NCI-H1417 (cell line): ENCODE data around the gene TENT5A.
"Not testable (repeated sequence)": the region's sequence is repeated elsewhere in the genome, so short reads cannot be mapped to it uniquely, and the experiment has no call there.

Experiments used
- DNase-seq, 3 experiments: peaks; one replicate each; lab custom pipeline; 2025; lab: John Stamatoyannopoulos, UW

The TENT5A gene

DNA sequence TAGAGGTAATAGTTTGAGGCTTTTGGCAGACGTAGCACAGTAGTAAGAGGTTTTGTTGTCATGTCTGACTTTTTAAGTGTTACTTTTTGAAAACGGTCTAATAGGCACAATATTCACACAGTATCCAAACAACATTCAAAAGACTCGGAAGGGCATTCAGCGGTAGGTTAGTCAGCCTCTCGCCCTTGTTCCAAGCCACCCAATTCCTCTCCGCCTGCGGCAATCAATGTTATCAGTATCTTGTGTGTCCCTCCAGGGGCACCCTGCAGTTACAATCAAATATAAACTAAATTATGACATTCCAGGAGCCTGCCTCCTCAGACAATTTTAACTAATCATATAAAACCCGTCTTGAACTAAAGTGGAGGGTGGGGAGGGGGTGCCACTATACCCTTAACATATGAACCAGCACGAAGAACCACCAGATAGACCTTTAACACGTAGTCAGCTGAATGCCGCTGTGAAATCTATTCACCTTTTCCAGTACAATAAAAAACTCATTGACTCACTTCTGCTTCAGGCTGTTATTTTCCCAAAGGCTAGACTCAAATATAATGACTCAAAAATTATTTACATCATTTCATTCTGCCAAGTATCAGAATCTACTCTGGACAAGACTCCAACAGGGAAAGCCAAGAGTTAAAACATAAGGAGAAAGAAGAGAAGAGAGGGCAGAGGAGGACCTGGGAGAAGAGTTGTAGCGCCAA, 1.6 kb downstream of the TENT5A start:
- peak in 2 of 3 experiments; percentile 57 to 77 for DNase-seq

DNA sequence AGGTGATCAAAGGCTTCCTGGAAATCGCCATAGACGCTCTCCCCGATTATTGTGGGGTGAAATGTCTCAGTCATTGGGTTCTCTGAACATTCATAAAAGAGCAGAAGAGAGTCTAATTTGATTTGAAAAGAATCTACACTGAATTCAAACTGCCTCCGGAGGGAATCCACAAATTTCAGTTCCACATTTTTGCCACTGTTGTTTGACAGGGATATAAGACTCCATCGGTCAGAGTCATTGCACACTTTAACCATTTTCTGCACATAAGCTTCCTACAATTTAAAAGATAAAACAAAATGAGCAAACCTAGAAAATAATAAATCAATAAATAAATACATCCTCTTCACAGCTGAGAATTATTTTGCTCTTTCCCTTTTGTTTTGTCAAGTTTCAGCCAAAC, 2.3 kb downstream of the TENT5A start:
- no peak for DNase-seq

GRCh38 chr6:81749707-81750106, 2.8 kb downstream of the TENT5A start:
- peak in 2 of 3 experiments; percentile 77 to 90 for DNase-seq

DNA sequence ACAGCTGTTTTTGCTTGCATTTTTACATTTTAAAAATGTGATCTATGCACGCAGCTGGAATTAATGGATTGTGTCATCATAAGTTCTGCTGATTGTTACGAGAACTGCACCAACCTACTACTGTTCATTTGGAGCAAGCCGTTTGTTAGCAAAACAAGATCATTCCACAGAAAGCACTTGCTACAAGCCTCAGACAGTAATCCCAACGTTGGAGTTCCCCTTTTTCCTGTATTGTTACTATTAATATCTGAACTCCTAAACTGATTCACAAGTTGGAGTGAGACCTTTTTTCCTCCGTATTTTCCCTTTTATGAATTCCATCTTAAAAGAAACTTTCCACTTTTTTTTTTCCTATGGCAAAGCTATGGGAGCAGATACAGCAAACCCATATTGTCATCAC, 3.5 kb downstream of the TENT5A start:
- peak in 1 of 3 experiments; percentile 70 for DNase-seq

- peak in 1 of 3 experiments; percentile 17 for DNase-seq
These were observed 5.2 kb downstream of the TENT5A start for GRCh38 chr6:81747327-81747726.

GRCh38 chr6:81744131-81744530, 8.3 kb downstream of the TENT5A start:
- DNase-seq: no peak

DNA sequence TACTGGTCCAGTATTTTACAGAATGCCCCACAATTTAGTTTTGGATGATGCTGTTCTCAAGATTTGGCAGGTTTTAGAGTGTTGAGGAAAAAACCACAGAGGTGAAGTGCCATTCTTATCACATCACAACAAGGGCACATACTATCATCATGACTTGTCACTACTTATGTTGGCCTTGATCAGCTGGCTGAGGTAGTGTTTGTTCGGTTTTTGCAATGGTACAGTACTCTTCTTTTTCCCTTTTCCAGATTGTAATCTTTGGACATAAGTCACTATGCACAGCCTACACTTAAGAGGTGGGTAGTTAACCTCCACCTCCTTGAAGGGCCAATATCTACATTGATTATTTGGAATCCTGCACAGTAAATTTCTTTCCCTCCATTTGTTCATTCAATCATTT, 8.8 kb downstream of the TENT5A start:
- DNase-seq: no peak

DNA sequence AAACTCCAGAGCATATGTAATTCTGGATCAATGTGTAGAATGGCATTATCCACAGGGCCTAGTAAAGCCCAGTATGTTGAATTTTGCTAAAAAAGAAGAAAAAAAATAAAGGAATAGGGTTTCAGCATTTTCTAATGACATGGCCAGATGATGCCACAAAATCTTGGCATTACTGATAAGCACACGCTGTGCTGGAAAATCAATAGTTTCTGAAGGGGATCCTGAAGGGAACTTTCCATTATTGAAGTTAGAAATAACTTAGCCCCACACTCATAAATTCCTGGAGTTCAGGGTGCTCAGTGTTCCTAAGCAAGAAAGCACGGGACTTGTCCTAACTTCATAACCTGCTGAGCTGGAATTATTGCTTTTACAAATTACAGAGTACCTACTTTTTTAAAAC, 10.8 kb downstream of the TENT5A start:
- DNase-seq: no peak

- DNase-seq: not testable (repeated sequence)
These were observed 11.9 kb downstream of the TENT5A start for GRCh38 chr6:81740591-81740990.

DNA sequence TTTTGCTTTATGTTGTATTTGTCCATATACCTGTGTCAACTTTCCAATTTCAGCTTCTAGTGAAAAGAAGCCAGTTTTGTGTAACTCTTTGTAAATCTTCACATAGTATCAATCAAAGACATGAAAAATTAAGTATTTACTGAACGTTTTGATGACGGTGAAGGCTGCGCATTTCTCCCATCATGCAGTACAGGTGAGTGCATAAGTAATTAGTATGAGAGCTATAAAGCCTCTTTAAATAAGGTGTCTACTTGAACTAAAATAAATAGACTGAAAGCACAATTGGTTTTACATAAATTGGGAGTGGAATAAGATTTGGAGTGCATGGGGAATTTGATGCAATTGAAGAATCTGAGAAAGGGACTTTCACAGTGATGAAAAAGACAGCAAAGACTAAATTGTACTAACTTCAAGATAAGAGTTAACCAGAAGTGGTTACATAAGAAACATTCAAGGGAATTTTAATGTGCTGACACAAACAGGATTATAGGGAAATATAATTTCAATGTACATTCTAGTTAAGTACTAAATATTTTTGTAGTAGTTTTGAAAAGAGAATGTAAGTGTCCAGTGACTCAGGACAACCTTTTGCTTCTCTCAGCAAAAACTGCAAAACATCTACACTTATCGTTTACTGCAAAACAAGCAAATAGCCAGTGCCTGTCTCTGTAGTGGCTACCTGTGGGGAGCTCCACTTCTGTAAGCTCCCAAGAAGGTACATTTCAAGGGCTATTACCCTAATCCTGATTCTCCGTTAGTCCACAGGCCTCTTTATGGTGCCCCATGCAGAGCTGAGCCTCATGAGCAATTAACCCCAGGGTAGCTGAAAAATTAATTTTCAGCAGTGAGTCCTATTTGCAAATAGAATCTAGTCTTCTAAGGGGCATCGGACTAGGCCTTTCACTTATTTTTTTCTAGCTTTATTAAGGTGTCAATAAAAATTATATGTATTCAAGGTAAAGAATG, 13.0 kb downstream of the TENT5A start:
- DNase-seq: peak; percentile 5 to 82 (median 44)

GRCh38 chr6:81736428-81736827, 16.1 kb downstream of the TENT5A start:
- peak in 1 of 3 experiments; percentile 45 for DNase-seq

- DNase-seq: no peak
These were observed 16.6 kb downstream of the TENT5A start for GRCh38 chr6:81735756-81736380.

- no peak for DNase-seq
These were observed 17.9 kb downstream of the TENT5A start for GRCh38 chr6:81734500-81735150.

DNA sequence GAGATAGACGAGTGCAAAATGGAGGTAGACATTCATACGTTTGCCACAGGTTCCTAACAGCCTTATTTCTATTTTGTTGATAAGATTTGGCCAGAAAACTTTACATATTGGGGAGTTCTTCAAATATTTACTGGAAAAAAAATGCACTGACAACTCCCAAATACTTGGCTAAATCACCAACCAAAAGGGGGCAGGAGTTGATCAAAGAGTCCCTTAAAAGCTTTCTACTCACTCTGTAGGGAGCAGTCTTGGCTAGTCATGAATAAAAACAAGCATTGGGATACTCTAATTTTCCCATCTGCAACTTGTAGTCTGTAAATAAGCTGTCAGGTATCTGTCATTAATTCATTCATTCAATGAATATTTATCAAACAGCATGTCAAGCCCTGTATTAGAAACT, 18.4 kb downstream of the TENT5A start:
- DNase-seq: peak in 1 of 3 experiments; percentile 12

DNA sequence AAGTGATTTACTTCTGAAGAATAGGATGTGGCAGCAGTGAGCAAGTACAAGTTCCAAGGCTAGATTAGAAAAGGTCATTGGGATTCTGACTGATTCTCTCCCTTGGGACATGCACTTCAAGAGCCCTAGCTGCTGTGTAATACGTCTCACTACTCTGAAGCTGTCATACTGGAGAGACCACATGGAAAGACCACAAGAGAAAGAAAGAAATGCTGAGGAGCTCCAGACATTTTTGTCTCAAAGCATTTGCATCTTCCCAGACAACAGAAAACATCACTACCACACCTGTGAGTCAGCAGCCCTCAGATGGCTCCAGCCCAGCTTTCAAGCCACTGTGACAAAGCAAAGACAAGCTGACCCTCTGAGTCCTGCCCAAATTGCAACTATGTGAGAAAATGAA, 20.7 kb downstream of the TENT5A start:
- peak in 1 of 3 experiments; percentile 4 for DNase-seq

GRCh38 chr6:81727876-81728517, 24.5 kb downstream of the TENT5A start:
- no peak for DNase-seq

GRCh38 chr6:81725127-81725526, 27.4 kb downstream of the TENT5A start:
- no peak for DNase-seq

DNA sequence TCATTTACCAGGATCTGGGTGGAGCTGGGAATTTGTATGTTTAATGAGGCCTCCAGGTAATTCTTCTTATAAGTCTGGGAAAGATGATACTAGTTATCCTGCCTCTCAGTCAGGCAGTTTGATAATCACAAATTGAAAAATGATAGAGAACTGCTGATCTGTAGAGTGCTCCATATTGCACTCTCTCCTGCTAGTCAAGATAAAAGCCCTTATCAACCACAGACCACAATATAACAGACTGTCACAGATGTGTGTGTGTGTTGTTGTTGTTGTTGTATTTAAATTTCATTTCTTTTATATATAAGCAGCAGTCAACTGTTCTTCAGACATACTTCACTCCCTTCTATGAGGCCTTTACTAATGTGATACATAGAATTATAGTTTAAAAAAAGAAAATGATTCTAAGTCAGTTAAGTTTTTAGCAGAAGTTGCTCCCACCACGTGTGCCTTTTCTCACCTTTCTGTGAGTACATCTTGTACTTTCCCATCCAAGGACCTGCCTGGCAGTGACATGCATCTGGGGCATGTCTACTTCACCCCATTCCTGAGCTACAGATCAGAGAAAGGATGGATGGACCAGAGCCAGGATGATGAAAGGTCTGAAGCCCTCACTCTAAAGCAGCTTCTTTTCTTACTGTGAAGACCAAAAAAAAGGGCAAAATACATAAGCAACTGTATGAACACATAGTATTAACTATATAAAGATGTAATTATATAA, 29.8 kb downstream of the TENT5A start:
- no peak for DNase-seq

- no peak for DNase-seq
These were observed 32.1 kb downstream of the TENT5A start for GRCh38 chr6:81720427-81720826.

DNA sequence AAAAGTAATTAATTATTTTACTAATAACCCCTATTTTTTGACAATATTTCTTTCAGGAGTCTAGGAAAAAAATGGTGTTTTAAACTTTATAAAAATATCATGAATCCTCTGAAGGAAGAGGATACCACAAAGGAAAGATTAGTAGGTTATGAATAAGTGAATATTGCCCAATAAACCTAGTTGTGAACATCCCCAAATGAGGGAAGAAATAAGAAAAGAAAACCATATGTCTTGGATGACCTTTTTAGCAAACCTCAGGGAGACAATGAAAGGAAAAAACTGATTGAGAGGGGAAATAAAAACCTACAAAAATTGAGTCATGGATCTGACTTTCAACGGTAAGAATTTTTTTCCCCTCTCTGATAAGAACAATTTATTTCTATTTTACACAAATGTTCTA, 34.4 kb downstream of the TENT5A start:
- no peak for DNase-seq

DNA sequence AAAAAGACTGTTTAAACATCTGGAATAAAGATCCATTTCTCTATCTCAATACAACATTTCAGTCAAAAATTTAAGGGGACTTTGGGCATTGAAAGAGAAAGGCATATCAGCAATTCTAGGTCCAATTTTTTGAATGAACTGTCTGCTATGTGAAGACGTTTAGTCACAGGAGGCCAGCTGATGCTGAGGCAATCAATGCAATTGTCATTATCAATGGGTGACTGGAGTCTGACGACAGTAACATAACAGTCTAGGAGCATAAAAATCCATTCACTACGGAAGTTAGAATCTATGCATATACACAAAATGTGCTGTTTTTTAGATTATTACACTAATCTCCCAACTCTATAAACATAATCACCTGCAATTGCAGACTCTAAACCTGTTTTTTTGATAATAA, 37.8 kb downstream of the TENT5A start:
- no peak for DNase-seq
